Stimulated activated CD8-positive, alpha-beta memory T cell treated with anti-CD3 and anti-CD28 coated beads, Interleukin-15, amount 100 ng/mL, for 1 hour (primary cell): ENCODE results near the gene HAT1.
"Not testable (repeated sequence)": the region's sequence is repeated elsewhere in the genome, so short reads cannot be mapped to it uniquely, and the experiment has no call there.

Source experiments
- DNase-seq: peaks from one replicate; pipeline ENCODE4 v3.0.0-alpha.2; 2020; ENCODE audit warnings: low read depth

The HAT1 gene, protein sequence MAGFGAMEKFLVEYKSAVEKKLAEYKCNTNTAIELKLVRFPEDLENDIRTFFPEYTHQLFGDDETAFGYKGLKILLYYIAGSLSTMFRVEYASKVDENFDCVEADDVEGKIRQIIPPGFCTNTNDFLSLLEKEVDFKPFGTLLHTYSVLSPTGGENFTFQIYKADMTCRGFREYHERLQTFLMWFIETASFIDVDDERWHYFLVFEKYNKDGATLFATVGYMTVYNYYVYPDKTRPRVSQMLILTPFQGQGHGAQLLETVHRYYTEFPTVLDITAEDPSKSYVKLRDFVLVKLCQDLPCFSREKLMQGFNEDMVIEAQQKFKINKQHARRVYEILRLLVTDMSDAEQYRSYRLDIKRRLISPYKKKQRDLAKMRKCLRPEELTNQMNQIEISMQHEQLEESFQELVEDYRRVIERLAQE

DNA sequence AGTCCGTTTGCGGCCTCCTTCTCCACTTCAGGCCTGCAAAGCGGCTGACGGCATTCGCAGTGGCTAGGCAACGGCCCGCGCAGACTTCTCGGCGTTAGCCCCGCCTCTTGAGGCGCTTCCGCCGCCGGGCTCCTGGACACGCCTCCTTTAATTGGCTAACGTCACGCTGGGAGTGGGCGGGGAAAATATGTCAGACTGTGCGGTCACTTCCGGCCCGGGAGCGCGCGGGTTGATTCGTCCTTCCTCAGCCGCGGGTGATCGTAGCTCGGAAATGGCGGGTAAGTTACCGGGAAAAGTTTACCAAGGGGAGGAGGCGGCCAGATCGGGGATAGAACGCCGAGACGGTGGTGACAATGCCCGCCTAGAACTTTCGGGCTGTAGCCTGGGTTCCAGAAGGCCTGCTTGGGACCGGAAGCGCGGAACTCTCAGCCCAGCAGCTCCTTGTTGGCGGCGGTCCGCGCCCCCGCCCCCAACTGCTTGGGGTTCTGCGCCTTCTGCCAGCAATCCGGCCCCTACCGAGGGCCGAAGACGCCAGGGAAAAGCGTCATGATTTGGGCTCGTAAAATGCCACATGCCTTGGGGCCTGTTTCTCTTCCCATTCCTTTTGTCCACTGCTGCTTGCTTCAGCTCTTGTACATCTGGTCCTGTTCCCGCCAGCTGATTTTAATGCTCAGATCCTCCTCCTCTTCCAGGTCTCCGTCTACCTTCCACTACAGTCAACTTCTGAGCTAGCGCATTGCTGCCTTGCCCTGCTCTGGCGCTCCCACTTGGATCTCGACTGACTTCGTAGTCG lies at the start of gene HAT1:
HAT1 (plus strand) TSS at position 232 of the 793 bp plus-strand sequence; CDS start at position 272, 40 bp downstream.
- peak; percentile 98 for DNase-seq

- DNase-seq = no peak
Observed at GRCh38 chr2:171874517-171874916, 47.7 kb upstream of the HAT1 start.

GRCh38 chr2:171874963-171875362 lies 47.3 kb upstream of the HAT1 start:
- no peak for DNase-seq

GRCh38 chr2:171878481-171878993 lies 43.7 kb upstream of the HAT1 start:
- no peak for DNase-seq

- no peak for DNase-seq
Observed at GRCh38 chr2:171879865-171880264, 42.4 kb upstream of the HAT1 start.

DNA sequence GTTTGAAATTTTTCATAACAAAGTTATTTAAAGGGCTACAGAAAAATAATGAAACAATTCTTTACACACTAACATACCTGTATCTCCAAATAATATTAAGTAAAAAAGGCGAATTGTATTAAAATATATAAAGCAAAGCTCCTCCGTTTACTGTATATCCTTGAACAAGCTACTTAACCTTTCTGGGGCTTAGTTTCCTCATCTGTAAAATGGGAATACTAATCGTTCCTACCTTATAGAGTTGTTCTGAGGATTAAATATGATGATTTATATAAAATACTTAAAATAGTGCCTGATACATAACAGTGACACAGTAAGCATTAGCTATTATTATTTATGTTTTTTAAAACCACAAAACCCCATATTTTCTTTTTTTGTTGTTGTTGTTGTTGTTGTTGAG lies 41.5 kb upstream of the HAT1 start:
- DNase-seq = no peak

DNA sequence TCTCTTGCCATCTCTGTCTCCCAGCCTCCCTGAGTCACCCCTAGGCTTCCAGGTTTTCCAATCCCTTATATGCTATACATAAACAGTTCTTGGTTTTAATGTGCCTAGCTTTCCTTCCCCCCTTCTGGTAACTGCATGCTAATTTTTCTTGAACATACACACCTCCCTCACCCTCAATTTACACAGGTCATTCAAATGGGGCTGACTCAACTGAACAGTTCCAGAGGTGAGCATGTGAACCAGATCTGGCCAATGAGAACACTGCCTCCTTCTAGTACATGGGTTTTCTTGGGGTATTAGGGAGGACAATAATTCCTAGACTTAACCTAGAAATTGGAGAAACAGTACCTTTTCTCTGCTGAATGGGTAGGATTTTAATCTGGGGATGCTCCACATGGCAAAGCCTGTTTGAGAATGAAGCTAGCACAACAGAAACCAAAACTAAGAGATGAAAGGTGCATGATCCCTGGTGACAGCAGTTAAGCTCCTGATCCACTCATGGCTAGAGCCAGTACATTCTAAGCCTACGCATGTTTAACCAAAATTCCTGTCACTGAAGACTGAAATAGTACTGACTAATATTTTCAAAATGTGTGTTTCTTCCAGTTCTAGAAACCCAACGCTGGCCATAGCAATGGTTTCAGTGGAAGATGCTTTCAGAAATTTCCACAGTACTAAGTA lies 40.0 kb upstream of the HAT1 start:
- DNase-seq = no peak

- no peak for DNase-seq
Observed at GRCh38 chr2:171883275-171883893, 38.9 kb upstream of the HAT1 start.

- DNase-seq = no peak
Observed at GRCh38 chr2:171889333-171889732, 32.9 kb upstream of the HAT1 start.

DNA sequence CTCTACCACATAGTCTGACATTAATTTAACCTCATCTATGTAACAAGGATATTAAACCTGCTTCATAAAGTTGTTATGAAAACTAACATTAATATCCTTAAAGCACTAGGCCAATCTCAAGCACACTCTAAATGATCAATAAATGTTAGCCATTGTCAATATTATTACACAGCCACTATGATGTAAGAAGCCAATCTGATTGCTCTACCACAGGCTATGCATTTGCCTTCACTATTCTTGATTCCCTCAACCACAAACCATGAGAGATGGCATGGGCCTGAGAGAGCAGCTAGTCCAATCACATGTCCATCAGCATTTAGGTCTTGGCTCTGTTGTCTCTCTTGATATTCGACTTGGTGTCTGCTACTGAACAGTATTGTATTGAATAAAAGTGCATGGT lies 32.5 kb upstream of the HAT1 start:
- DNase-seq = no peak

- DNase-seq = no peak
Observed at GRCh38 chr2:171893196-171893823, 29.0 kb upstream of the HAT1 start.

DNA sequence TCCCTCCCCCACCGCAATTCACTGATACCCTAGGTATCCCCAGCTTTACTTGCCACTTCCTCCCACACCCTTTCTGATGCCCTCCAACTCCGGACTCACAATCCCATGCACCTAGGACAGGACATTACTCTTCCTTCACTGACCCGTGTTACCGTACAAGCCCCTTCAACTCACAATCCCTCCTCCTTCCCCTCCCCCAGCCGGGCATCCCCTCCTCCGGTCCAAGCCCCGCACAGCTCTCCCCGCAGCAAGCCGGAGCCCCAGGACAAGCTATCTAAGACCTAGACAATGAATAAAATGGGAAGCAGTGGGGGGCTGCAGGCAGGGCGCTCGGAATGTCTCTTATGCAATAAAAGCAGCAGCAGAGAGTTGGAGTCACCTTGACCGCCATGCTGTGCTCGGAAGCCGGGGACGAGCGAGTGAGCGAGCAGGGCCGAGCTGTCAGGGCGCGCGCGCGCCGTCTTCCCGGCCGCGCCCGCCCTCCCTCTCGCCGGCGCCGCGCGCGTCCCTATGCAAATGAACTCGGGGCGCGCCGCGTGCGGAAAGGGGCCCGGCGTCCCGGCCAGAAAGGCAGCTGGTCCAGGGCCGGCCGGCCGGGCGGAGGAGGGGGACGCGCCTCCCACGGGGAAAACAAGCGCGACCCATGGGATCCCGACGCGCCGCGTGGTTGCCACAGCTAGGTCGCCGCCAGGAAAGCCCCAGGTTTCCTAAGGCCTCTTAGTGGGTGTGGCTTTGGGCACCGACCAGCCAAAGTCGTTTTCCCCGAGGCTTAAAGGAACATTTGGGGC lies 28.2 kb upstream of the HAT1 start, which contains the start of gene SLC25A12:
SLC25A12 (minus strand) TSS at position 421 of the 788 bp plus-strand sequence; CDS start at position 391, 30 bp downstream.
- peak; percentile 33 for DNase-seq

- DNase-seq = no peak
Observed at GRCh38 chr2:171894612-171894947, 27.7 kb upstream of the HAT1 start.

DNA sequence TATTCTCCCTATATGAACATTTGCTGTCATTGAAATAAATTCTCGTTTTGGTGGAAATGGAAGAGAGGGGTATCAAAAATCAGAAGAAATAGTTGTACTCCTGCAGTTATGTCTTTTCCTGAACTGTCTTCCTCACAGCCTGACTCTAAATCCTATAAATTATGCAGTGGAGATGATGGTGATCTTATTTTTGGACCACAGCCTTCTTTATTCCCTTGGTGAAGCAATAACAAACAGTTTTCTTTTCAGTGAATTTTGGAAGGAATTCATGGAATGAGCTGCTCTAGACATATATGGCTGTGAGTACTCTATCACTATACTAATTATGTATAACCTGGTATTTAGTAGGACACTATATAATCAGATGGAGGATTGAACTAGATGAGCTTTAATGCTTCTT lies 26.5 kb upstream of the HAT1 start:
- no peak for DNase-seq

GRCh38 chr2:171899623-171900282 lies 22.5 kb upstream of the HAT1 start:
- DNase-seq = not testable (repeated sequence)

DNA sequence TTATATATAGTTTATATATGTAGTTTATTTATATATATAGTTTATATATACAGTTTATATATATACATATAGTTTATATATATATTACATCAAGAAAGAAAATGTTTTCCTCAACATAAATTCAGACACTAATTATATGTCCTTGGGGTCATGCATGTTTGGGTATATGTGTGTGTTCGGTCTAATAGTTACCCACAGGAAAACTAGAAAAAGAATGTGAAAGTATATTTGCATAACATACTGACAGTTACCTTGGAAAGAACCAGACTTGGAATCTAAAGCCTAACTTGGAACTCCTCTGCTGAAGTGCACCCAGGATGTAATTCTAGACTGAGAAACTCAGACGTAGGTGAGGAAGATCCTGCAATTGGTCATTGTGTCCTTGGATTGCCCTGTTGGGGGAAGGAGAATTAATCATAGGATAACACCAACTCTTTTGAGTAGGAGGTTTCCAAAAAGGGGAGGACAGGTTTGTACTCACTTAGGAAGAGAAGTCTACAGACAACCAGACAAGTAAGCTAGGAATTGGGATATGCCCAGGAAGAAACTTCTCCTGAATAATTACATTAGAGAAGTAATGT lies 19.3 kb upstream of the HAT1 start:
- DNase-seq = no peak

DNA sequence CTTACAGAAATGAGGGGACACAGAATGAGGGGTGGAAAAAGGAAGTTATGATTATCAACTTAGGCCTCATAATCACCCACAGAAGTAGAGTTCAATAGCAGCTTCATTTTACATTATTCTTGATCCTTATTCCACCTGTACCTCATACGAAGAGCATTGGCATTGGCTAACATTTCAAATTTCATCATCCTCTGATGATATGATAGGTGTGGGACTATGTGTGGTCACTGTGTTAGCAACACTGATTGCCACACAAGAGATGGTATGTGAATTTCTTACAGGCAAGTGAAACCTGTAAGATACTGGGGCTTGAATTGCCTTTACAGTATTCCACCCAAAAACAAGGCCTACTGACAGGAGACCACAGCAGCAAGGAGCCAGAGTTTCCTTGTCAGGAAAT lies 14.0 kb upstream of the HAT1 start:
- DNase-seq = no peak

GRCh38 chr2:171909266-171909665 lies 13.0 kb upstream of the HAT1 start:
- no peak for DNase-seq

DNA sequence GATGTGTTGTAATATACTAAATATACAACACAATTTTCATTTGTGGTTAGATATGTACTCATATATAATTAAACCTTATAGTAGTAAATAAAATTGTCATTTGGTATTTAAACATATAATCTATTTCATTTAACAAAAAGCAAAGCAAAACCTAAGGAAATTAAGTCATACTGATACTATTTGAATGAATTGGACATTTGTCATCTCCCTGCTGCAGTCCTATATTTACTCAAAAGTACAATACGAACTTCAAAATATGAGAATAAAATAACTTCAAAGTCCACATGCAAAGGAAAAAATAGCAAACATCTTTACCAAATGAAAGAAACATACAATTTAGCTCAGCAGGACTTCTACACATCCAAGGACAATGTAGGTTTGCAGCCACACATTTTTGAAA lies 11.8 kb upstream of the HAT1 start:
- DNase-seq = no peak

- DNase-seq = no peak
Observed at GRCh38 chr2:171913517-171913916, 8.7 kb upstream of the HAT1 start.
